CD4-positive, alpha-beta T cell treated with Interferon alpha-2 for 1 hour (primary cell): ENCODE measurements around the gene LRRC74A.

Experiments used
- DNase-seq, 2 donors: peaks; one replicate each; pipeline ENCODE4 v3.0.0-alpha.2; 2020 to 2022

LRRC74A gene

DNA sequence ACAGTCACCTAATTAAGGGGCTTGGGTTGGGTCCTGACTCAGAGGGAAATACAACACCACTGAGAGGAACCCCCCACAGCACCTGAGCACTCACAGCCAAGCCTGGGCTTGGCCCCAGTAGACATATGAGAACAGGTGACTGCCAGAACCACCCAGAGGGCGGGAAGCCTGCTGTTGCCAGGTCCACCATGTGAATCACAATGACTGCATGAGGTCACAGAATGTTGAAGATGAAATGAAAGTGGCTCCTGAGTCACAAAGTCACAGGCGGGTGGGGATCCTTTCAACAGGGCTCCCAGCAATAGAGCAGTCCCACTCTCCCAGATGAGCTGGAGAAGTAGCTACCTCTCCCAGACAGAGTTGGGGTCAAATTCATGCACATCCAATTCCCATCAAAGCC is at the start of gene LRRC74A:
Gene LRRC74A (plus strand): TSS at position 287 of the 400 bp plus-strand sequence. CDS start 290 bp downstream, outside the sequence.
- no peak for DNase-seq

DNA sequence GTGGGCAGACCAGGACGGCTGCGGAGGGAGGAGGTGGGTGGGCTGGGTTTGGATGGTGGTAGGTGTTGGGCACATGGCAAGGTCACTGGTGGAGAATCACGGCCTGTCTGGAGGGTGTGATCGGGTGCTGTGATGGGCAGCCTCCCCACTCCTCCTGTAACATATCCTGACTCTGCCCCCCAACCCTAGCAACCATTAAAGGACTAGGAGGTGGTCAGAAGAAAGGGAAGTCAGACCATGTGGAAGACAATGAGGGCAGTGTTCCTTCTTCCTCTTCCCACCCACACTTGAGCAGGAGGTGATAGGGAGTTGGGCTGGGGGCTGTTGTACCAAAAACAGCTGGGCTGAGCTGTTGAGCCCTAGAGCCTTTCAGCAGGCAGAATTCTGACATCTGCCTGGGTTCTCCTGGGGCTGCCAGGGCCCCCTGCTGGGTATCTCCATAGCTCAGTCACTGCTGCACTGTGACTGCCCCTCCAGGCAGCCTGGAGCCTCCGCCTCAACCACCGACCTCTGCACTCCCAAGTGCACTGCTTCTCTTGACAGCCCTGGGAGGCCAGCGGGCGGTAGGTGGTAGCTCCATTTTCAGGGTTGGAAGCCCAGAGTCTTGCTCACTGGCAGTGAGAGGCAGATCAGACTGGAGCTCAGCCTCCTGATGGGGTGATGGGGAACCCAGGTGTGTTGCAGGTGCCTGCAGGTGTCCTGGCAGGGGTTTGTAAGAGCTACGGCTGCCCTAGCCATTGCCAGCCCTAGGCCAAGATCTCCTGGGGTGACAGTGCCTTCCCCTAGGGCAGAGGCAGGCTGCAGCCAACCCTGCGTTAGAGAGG is 49.6 kb upstream of the LRRC74A start:
- no peak for DNase-seq

- DNase-seq = no peak
These were observed 48.5 kb upstream of the LRRC74A start for GRCh38 chr14:76777721-76778120.

- no peak for DNase-seq
These were observed 47.5 kb upstream of the LRRC74A start for GRCh38 chr14:76778546-76779215.

DNA sequence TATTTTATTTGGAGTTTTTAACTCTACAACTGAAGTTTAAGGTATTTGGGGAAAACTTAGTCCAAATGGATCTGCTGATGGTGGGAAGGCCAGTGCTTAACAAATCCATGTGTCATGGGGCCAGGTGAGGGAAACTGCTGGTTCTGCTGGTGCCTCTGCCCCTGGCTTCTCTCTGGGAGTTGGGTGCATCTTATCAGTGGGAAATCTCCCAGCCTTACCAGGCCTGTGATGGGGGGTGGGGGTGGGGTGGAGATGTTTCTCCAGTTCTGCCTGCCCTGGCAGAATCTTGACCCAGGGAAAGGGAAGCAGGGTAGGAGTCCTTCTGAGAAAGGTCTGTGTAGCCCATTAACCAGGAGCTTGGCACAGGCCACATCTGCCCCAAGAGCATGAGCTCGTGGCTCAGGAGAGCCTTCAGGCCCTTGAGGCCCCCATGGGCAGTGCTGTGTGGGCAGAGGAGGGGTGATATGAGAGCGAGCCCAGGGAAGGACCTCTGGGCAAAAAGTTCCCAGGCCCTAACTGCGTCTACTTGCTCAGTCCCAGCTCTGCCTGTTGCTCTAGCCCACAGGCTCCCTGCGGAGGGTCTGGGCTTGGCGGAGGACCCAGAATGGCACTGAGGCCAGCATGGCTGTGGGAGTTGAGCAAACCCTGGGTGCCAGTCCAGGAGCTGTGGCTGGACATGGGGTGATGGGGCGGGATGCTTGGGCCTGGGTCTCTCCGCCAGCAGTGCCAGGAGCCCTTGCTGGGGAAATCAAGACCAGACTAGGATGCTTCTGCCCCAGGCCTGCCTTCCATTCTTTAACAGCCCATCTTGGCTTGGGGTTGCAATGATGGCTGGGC is 46.8 kb upstream of the LRRC74A start:
- no peak for DNase-seq

GRCh38 chr14:76780058-76780345 is 46.2 kb upstream of the LRRC74A start:
- no peak for DNase-seq

DNA sequence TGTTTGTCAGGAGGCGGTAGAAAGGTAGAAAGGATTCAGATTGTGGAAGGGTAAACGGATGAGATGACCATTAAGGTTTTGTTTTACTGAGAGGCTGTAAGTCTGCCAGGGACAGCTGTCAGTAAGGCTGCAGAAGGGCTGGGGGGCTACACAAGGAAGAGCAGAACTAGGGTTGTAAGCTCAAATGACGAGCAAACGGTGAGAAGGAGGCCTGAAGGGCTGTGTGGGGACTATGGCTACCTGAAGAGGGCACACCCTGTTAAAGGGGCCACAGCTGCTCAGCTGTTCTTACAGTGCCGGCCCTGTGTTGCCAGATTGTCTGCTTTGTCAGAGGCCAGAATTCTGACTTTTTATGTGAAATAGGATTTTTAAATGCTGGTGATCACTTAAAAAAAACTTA is 45.8 kb upstream of the LRRC74A start:
- DNase-seq = no peak

DNA sequence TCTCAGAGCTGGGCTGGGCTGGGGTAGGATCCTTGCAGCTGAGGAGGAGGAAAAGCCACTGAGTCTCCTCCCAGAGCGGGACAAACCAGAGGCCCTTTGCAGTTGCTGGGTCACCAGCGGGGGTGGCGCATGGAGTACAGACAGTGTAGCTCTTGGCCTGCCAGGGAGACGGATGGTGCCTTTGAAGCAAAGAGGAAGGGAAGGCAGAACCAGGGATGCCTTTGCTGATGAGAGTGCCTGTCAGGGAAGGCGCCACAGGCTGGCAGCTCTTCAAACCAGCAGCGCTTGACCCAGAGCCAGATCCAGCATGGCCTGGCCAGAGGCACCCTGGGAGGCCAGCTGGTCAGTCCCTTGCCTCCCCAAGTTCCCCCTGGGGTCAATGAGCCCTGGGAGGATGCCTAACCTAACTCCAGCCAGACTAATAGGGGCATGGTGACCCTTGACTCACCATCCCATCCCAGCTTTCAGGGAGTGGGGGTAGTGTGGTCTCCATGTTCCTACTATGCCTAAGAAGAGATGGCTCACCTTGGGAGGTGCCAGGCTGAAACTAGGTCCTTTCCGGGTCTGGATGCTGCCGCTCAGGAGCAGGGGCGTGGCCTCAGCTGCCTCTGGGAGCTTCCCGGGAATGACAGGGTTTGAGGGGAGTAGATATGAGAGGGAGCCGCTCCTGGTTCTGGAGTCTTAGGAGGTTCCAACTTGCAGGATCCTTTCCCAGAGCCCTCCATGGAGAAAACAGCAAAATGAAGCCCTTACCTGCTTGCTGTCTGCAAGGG is 45.1 kb upstream of the LRRC74A start:
- no peak for DNase-seq

DNA sequence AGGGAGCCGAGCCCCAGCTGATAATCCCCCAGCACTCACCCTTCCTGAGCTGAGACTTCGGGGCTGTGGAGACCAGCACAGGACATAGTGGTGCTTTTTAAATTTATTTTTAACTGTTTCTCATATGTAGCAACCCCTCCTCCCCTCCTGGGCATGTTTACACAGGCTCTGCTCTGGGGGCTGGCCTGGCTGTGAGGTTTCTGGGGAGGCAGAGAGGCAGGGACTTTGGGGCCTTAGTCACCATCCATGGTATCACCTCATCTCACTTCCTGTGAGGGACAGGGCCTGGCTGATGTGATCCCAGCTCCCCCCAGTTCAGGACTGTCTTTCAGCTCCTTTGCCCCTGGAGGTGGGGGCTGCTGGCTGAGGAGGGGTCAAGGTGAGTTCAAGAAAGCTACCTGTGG is 44.6 kb upstream of the LRRC74A start:
- no peak for DNase-seq

- DNase-seq = no peak
These were observed 43.9 kb upstream of the LRRC74A start for GRCh38 chr14:76782115-76782884.

DNA sequence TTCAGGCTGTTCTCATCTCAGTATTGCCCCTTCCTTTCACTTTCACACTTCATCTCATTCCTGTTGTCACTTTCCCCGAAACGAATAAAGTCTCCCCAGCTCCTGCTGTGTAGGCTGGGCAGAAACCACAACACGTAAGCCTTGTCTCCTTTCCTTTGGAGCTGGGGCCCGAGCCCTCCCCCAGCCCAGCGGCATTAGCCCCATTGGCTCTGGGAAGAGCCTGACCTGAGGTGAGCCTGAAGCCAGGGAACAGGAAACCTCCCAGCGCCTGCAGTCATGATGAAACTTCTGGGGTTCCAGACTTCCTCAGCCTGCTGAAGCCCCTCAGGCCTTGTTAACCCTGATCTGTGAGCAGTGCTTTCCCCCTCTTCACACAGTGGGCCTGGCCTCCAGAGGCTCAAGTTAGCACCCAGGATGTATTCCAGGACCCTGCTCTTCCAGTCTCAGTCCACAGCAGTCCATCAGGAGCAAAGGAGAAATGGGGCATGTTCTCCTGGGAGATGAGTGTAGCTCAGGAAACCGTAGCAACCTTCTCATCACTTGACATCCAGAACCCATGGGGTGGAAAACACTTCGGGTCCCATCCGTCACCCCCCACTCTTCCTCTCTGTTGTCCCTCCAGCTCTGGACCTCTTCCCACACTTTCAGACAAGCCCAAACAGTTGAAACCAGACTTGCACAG is 43.2 kb upstream of the LRRC74A start:
- peak in 1 of 2 donors; percentile 36 for DNase-seq

DNA sequence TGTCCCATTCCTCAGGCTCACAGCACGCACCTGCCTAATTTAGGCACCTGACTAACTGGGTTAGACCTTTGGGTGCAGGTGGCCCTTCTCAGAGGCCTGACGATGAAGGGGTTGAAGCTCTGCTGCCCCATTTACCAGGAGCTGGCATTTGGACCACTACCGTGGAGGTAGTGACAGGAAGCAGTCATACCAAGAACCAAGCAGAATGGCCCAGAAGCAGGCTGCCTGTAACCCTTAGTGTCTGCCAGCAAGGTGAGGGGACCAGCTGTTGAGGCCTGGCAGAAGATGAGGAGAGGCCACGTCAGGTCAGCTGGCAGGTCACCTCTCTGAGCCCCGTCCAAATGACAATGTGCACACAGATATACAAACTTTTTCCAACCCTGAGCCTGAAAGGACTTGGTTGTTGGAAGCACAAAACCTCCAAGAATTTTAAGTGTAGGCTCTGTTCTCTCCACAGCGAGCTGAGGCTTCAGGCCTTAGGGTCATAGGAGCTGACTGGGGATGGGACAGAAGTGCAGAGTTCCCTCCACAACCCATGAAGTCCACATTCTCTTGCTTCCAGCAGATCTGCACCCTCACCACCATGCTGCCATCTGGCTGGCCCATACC is 41.8 kb upstream of the LRRC74A start:
- DNase-seq = no peak

DNA sequence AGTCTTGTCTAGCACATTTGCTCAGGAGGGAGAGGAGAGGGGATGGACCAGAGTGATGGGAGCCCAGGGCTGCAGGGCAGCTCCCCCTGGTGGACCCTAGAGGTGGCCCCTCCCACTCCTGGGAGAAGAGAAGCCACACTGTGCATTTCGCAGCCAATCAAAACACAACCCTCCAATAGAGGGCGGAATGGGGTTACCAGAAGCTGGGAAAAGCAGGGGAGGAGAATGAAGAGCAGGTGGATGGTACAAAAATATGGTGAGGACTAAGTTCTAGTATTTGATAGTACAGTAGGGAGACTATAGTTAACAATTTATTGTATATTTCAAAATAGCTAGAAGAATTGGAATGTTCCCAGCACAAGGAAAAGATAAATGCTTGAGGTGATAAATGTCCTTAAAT is 41.3 kb upstream of the LRRC74A start:
- peak; percentile 65 to 75 for DNase-seq

- DNase-seq = no peak
These were observed 39.6 kb upstream of the LRRC74A start for GRCh38 chr14:76786601-76787000.

DNA sequence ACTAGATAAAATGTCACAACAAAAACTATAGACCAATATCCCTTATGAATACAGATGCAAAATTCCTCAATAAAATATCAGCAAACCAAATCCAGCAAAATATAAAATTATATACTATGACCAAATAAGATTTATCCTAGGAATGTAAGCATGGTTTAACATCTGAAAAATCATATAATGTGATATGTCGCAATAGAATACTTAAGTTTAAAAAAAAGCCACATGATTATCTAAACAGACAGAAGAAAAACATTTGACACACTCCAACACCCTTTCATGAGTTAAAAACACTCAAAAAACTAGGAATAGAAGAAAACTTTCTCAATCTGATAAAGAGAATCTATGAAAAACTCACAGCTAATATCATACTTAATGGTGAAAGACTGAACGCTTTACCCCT is 33.8 kb upstream of the LRRC74A start:
- DNase-seq = no peak

DNA sequence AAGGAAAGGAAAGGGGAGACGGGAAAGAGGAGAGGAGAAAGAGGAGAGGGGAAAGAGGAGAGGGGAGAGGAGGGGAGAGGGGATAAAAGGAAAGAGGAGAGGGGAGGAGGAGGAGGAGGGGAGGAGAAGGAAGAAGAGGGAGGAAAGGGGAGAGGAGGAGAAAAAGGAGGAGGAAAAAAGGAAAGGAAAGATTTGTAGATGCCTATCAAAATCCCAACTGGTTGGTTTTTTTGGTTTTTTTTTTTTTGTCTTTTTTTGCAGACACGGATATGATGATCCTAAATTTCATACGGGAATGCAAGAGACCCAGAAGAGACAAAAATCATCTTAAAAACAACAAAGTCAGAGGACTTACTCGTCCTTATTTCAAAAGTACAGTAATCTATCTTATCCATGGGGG is 32.9 kb upstream of the LRRC74A start:
- no peak for DNase-seq

- DNase-seq = no peak
These were observed 32.3 kb upstream of the LRRC74A start for GRCh38 chr14:76793956-76794355.

DNA sequence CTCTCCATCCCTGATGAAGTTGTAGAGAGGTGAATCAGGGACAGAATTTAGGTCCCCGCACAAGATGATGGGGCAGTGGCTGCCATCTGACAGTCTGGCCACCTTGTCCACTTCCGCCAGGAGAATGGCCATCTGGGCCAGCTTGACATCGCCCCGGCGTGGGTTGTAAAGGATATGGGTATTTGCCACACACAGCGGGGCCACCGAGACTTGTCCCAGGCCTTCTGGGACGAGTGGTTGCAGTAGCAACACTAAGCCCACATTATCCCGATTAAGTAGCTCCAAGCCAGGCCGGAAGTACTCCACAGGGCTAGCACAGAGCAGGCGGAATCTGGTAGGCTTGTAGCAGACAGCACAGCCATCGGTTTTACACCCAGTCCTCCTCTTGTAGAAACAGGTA is 19.8 kb upstream of the LRRC74A start:
- DNase-seq = no peak

- no peak for DNase-seq
These were observed 18.2 kb upstream of the LRRC74A start for GRCh38 chr14:76808011-76808410.

GRCh38 chr14:76808990-76809389 is 17.2 kb upstream of the LRRC74A start:
- DNase-seq = no peak

DNA sequence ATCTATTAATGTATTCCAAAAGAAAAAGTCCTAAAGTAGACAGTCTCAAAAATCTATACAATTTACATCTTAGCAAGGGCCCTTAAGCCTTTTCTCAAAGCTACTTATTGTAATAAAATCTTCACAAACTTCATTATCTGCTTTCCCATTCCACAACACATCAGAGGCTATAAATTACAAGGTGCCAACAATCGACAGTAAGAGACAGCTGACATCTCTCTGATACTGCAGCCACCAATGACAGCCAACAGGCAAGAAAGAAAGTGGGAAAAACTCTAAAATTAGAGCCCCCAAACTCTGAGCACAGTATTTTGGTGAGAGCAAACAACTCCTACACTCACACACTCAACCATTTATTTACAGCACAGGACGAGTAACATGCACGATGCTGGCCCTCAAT is 15.7 kb upstream of the LRRC74A start:
- DNase-seq = no peak
